Measurements from ENCODE around the gene HTT-AS. TPM values are rescaled to one million over a fixed set of nuclear protein-coding genes. Genes with fewer than 3 reads are reported as not detected.

HTT-AS gene
- total RNA-seq, 1 experiment from 2014 or later, result not detected

DNA sequence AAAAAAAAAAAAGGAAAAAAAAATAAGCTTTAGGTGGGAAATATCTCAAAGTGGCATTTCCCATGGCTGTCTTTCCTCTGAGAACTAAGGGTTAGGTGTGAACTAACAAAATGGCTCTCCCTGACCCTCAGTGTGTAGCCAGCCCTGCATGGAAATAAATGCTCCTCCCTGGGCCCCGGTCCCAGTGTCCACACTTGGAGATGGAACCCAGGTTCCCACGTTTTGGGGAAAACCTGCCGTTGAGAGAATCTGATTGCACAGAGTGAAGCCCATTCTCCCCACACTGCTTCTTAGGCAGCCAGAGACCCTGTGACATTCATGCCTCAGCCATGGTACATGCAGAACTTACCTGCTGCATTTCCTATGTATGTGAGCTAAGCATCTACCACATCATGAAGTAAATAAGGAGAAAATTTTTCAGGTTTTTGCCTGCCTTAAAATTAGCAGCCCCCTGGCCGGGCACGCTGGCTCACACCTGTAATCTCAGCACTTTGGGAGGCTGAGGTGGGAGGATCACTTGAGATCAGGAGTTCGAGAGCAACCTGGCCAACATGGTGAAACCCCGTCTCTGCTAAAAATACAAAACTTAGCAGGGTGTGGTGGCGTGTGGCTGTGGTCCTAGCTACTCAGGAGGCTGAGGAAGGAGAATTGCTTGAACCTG, 34.5 kb downstream of the HTT-AS start:
- H3K27me3 Mint-ChIP-seq (ENCODE audit: insufficient read depth, unreplicated experiment), result no peaks in the 10 kb centered on the region
- peaks cover 13% of the 10 kb centered on the region for H3K4me1 Mint-ChIP-seq (ENCODE audit: low read depth, unreplicated experiment)
- Histone ChIP-seq H3K27me3 (replicated peaks; ENCODE audit: control insufficient read depth, insufficient read depth, low read length) (no peaks in the 10 kb centered on the region), H3K9me3 (no peaks in the 10 kb centered on the region), H3K4me3 (ENCODE audit: low read depth, low read length) (no peak overlapping the region), H3K36me3 (ENCODE audit: control insufficient read depth, insufficient read depth, low read length) (no peaks in the 10 kb centered on the region), H3K4me1 (peaks cover 27% of the 10 kb centered on the region)
- CTCF ChIA-PET, result interaction anchor here (0.6 kb wide), 1 partner anchor 79 kb away, joined by 4 read pairs; no protein-coding TSS in a partner anchor
- no TSS peak for BruUV-seq (replicated peaks)
- TF ChIP-seq, protein P1, sequence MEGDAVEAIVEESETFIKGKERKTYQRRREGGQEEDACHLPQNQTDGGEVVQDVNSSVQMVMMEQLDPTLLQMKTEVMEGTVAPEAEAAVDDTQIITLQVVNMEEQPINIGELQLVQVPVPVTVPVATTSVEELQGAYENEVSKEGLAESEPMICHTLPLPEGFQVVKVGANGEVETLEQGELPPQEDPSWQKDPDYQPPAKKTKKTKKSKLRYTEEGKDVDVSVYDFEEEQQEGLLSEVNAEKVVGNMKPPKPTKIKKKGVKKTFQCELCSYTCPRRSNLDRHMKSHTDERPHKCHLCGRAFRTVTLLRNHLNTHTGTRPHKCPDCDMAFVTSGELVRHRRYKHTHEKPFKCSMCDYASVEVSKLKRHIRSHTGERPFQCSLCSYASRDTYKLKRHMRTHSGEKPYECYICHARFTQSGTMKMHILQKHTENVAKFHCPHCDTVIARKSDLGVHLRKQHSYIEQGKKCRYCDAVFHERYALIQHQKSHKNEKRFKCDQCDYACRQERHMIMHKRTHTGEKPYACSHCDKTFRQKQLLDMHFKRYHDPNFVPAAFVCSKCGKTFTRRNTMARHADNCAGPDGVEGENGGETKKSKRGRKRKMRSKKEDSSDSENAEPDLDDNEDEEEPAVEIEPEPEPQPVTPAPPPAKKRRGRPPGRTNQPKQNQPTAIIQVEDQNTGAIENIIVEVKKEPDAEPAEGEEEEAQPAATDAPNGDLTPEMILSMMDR (IDR thresholded peaks at IDR 0.05; ENCODE audit: insufficient read depth in 1 of 2, low read depth in 1 of 2, low read length in 1 of 2, severe bottlenecking in 1 of 2, unreplicated experiment in 1 of 2), result no peak
- H3K4me3 Mint-ChIP-seq (ENCODE audit: unreplicated experiment), result no peak overlapping the region
- H3K27ac Mint-ChIP-seq (ENCODE audit: unreplicated experiment), result no peak overlapping the region
- no peaks in the 10 kb centered on the region for H3K9me3 Mint-ChIP-seq (ENCODE audit: unreplicated experiment)
- no peak for DNase-seq
- peaks cover 10% of the 10 kb centered on the region for H3K36me3 Mint-ChIP-seq (ENCODE audit: insufficient read depth, unreplicated experiment)
- intact Hi-C loops (cut with micrococcal nuclease; ENCODE audit: unreplicated experiment), result no loop called here
- POLR2A ChIA-PET, result interaction anchor here (0.6 kb wide), 1 partner anchor 8 kb away, joined by 4 read pairs; no protein-coding TSS in a partner anchor

GRCh38 chr4:3037957-3038461, 36.3 kb downstream of the HTT-AS start:
- CTCF ChIA-PET, result interaction anchor here (1.1 kb wide), 1 partner anchor 818 kb away, joined by 4 read pairs; no protein-coding TSS in a partner anchor
- no peak for DNase-seq
- no peaks in the 10 kb centered on the region for H3K9me3 ChIP-seq
- POLR2A ChIA-PET, result no interaction called here
- H3K4me1 Mint-ChIP-seq (ENCODE audit: low read depth, unreplicated experiment), result peaks cover 13% of the 10 kb centered on the region
- H3K36me3 Mint-ChIP-seq (ENCODE audit: insufficient read depth, unreplicated experiment), result peaks cover 10% of the 10 kb centered on the region
- intact Hi-C loops (cut with micrococcal nuclease; ENCODE audit: unreplicated experiment), result loop anchor here (1.0 kb wide), 3 partner anchors 60 to 89 kb away; no protein-coding TSS in a partner anchor
- no peak overlapping the region for H3K27ac Mint-ChIP-seq (ENCODE audit: unreplicated experiment)
- no peaks in the 10 kb centered on the region for H3K27me3 Mint-ChIP-seq (ENCODE audit: insufficient read depth, unreplicated experiment)
- H3K27me3 ChIP-seq (replicated peaks; ENCODE audit: control insufficient read depth, insufficient read depth, low read length), result no peaks in the 10 kb centered on the region
- TF ChIP-seq, protein P1 (IDR thresholded peaks at IDR 0.05; ENCODE audit: insufficient read depth in 1 of 2, low read depth in 1 of 2, low read length in 1 of 2, severe bottlenecking in 1 of 2, unreplicated experiment in 1 of 2), result no peak
- peaks cover 17% of the 10 kb centered on the region for H3K4me1 ChIP-seq
- no peaks in the 10 kb centered on the region for H3K36me3 ChIP-seq (ENCODE audit: control insufficient read depth, insufficient read depth, low read length)
- no peak overlapping the region for H3K4me3 Mint-ChIP-seq (ENCODE audit: unreplicated experiment)
- no TSS peak for BruUV-seq (replicated peaks)
- H3K9me3 Mint-ChIP-seq (ENCODE audit: unreplicated experiment), result no peaks in the 10 kb centered on the region
- no peak overlapping the region for H3K4me3 ChIP-seq (ENCODE audit: low read depth, low read length)

- intact Hi-C loops (cut with micrococcal nuclease; ENCODE audit: unreplicated experiment), result no loop called here
- ChIA-PET POLR2A (no interaction called here), CTCF (interaction anchor here (1.1 kb wide), 1 partner anchor 817 kb away, joined by 4 read pairs; no protein-coding TSS in a partner anchor)
- Histone ChIP-seq H3K4me1 (peaks cover 3% of the 10 kb centered on the region; the same call in 1 of the 2 replicates), H3K27me3 (replicated peaks; ENCODE audit: control insufficient read depth, insufficient read depth, low read length) (no peaks in the 10 kb centered on the region), H3K36me3 (ENCODE audit: control insufficient read depth, insufficient read depth, low read length) (no peaks in the 10 kb centered on the region), H3K4me3 (ENCODE audit: low read depth, low read length) (no peak overlapping the region), H3K9me3 (no peaks in the 10 kb centered on the region)
- no TSS peak for BruUV-seq (replicated peaks)
- Mint-ChIP-seq H3K4me3 (ENCODE audit: unreplicated experiment) (no peak overlapping the region), H3K27ac (ENCODE audit: unreplicated experiment) (no peak overlapping the region), H3K9me3 (ENCODE audit: unreplicated experiment) (no peaks in the 10 kb centered on the region), H3K27me3 (ENCODE audit: insufficient read depth, unreplicated experiment) (no peaks in the 10 kb centered on the region), H3K36me3 (ENCODE audit: insufficient read depth, unreplicated experiment) (peaks cover 4% of the 10 kb centered on the region), H3K4me1 (ENCODE audit: low read depth, unreplicated experiment) (no peaks in the 10 kb centered on the region)
- DNase-seq, result no peak
- TF ChIP-seq, protein P1 (IDR thresholded peaks at IDR 0.05; ENCODE audit: insufficient read depth in 1 of 2, low read depth in 1 of 2, low read length in 1 of 2, severe bottlenecking in 1 of 2, unreplicated experiment in 1 of 2), result no peak
Measured at GRCh38 chr4:3036131-3036952, 38.0 kb downstream of the HTT-AS start.

Measured in Caco-2 (cell line).